Cardiac septum (tissue), 1 donor: ENCODE data around the gene NKAIN2. TPM values are rescaled to one million over a fixed set of nuclear protein-coding genes. Genes with fewer than 3 reads are reported as not detected.
"Not testable (repeated sequence)": the region's sequence is repeated elsewhere in the genome, so short reads cannot be mapped to it uniquely, and the experiment has no call there.

Experiments
- DNase-seq: peaks from one replicate; pipeline ENCODE4 v3.0.0-alpha.2; 2020; ENCODE audit warnings: low spot score
- intact Hi-C: fragments of 100-400 bp; cut with DNase I; formaldehyde crosslinking; loops from one replicate; pipeline ENCODE4 v1.14.0; 2022
- total RNA-seq: library from RNA; stranded (reverse); fragmentation: NEBNext Ultra II Directional; extraction: Animal tissue kit (Norgen Biotek cat#: 25700); gene quantifications from one replicate; pipeline ENCODE4 v1.2.1, GENCODE V29; 2021
- donor health status: DM: no; HTN: no; CAD: no.

NKAIN2 gene
- total RNA-seq, 1 donor from 2014 or later: 0.30 TPM

GRCh38 chr6:124441450-124441849 lies 637.8 kb downstream of the NKAIN2 start:
- DNase-seq: no peak
- intact Hi-C loops: no loop called here

GRCh38 chr6:124443541-124443940 lies 639.9 kb downstream of the NKAIN2 start:
- intact Hi-C loops: no loop called here
- DNase-seq: no peak

GRCh38 chr6:124445581-124445980 lies 641.9 kb downstream of the NKAIN2 start:
- intact Hi-C loops: no loop called here
- no peak for DNase-seq

GRCh38 chr6:124446961-124447360 lies 643.3 kb downstream of the NKAIN2 start:
- DNase-seq: no peak
- intact Hi-C loops: no loop called here

- DNase-seq: no peak
- intact Hi-C loops: no loop called here
Observed at GRCh38 chr6:124459268-124459667, 655.6 kb downstream of the NKAIN2 start.

- no peak for DNase-seq
- intact Hi-C loops: no loop called here
Observed at GRCh38 chr6:124462750-124463149, 659.1 kb downstream of the NKAIN2 start.

- no peak for DNase-seq
- intact Hi-C loops: no loop called here
Observed at GRCh38 chr6:124463271-124463670, 659.6 kb downstream of the NKAIN2 start.

- DNase-seq, intact Hi-C loops: not testable (repeated sequence)
Observed at GRCh38 chr6:124464600-124464999, 660.9 kb downstream of the NKAIN2 start.

- intact Hi-C loops: no loop called here
- no peak for DNase-seq
Observed at GRCh38 chr6:124466949-124467348, 663.3 kb downstream of the NKAIN2 start.

GRCh38 chr6:124467366-124467765 lies 663.7 kb downstream of the NKAIN2 start:
- intact Hi-C loops: no loop called here
- DNase-seq: no peak

GRCh38 chr6:124470803-124471202 lies 667.1 kb downstream of the NKAIN2 start:
- intact Hi-C loops: no loop called here
- no peak for DNase-seq

GRCh38 chr6:124475176-124475575 lies 671.5 kb downstream of the NKAIN2 start:
- intact Hi-C loops: no loop called here
- no peak for DNase-seq

GRCh38 chr6:124478906-124479305 lies 675.2 kb downstream of the NKAIN2 start:
- intact Hi-C loops: no loop called here
- DNase-seq: no peak

GRCh38 chr6:124479991-124480430 lies 676.3 kb downstream of the NKAIN2 start:
- DNase-seq: no peak
- intact Hi-C loops: no loop called here

GRCh38 chr6:124482071-124482491 lies 678.4 kb downstream of the NKAIN2 start:
- DNase-seq: no peak

GRCh38 chr6:124487623-124488431 lies 684.2 kb downstream of the NKAIN2 start:
- intact Hi-C loops: no loop called here
- DNase-seq: no peak

More at GRCh38 chr6:124482071-124482491, 678.4 kb downstream of the NKAIN2 start:
- intact Hi-C loops: no loop called here

- no peak for DNase-seq
- intact Hi-C loops: no loop called here
Observed at GRCh38 chr6:124490122-124490521, 686.5 kb downstream of the NKAIN2 start.

- no peak for DNase-seq
- intact Hi-C loops: no loop called here
Observed at GRCh38 chr6:124493259-124493658, 689.6 kb downstream of the NKAIN2 start.

GRCh38 chr6:124494956-124495664 lies 691.4 kb downstream of the NKAIN2 start:
- no peak for DNase-seq
- intact Hi-C loops: no loop called here

GRCh38 chr6:124495665-124496190 lies 692.1 kb downstream of the NKAIN2 start:
- intact Hi-C loops: no loop called here
- DNase-seq: no peak

GRCh38 chr6:124496334-124496733 lies 692.7 kb downstream of the NKAIN2 start:
- intact Hi-C loops: no loop called here
- no peak for DNase-seq
